ENCODE measurements around the gene MYH11. TPM values are rescaled to one million over a fixed set of nuclear protein-coding genes. Genes with fewer than 3 reads are reported as not detected.

The MYH11 gene
- total RNA-seq, 2 experiments from 2014 or later = not detected

DNA sequence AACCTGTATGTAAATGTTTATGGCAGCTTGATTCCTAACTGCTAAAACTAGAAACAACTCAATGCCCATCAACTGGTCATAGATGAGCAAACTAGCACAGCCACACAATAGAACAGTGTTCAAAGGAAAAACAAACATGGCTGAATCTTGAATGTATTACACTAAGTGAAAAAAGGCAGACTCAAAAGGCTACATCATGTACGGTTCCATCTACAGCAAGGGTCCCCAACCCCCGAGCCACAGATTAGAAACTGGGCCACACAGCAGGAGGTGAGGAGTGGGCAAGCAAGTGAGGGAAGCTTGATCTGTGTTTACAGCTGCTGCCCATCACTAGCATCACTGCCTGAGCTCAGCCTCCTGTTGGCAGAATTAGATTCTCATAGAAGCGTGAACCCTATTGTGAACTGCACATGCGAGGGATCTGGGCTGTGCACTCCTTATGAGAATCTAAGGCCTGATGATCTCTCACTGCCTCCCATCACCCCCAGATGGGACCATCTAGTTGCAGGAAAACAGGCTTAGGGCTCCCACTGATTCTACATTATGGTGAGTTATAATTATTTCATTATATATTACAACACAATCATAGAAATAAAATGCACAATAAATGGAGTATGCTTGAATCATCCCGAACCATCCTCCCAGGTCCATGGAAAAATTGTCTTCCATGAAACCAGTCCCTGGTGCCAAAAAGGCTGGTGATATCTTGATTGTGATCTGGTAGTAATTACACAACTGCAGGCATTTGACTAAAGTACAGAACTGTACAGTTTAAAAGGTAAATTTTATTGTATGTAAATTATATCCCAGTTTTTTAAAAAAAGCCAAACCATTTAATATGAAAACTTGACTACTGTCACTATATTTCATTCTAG lies 23.8 kb upstream of the MYH11 start:
- CTCF ChIA-PET = no interaction called here
- POLR2A ChIA-PET = no interaction called here

- CTCF ChIA-PET = no interaction called here
- POLR2A ChIA-PET = no interaction called here
Measured at GRCh38 chr16:15879255-15879811, 22.5 kb upstream of the MYH11 start.

DNA sequence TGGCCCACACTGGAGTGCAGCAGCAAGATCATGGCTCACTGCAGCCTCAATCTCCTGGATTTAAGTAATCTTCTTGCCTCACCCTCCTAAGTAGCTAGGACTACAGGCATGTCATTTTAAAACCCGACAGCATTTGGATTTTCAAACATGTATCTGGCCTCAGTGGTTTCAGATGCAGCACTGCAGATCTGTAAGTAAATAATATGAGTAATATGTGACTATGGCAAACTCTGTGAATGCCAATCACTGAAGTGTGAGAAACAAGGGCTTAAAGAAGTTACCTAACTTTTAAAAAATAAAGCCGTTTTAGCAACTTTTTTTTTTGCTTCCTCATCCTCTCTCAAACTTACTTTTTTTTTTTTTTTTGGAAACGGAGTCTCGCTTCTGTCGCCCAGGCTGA lies 19.7 kb upstream of the MYH11 start:
- ChIA-PET POLR2A (no interaction called here), CTCF (interaction anchor here (0.7 to 1.0 kb wide), 2 partner anchors 69 to 446 kb away, joined by 3 read pairs; no protein-coding TSS in a partner anchor)

DNA sequence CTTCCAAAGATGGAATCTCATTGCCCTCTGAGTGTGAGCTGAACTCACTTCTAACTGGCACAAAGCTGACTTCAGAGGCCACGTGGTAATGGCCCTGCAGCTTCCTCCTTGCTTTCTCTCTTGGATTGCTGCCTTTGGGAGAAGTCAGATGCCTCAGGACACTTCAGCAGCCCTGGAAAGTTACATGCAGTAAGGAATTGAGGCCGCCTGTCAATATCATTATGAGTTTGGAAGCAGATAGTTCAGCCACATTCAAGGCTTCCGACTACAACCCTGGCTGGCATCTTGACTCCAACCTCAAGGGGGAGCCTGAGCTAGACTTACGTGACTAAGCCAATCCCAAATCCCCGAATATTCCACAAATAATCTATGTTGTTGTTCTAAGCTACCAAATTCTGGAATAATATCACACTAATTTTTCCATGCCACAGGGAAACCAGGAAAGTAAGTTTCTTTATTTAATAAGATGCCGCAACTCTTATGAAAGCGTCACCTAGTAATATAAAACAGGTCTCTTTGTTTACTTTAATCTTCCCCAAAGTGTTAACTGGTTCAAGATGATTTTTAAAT lies 18.0 kb upstream of the MYH11 start:
- POLR2A ChIA-PET = interaction anchor here (1.6 kb wide), 1 partner anchor 13 kb away, joined by 5 read pairs; the partner anchor contains the start of gene CEP20
- CTCF ChIA-PET = interaction anchor here (0.8 to 1.8 kb wide), 4 partner anchors 11 to 253 kb away, joined by 3 to 4 read pairs (median 3); no protein-coding TSS in a partner anchor

DNA sequence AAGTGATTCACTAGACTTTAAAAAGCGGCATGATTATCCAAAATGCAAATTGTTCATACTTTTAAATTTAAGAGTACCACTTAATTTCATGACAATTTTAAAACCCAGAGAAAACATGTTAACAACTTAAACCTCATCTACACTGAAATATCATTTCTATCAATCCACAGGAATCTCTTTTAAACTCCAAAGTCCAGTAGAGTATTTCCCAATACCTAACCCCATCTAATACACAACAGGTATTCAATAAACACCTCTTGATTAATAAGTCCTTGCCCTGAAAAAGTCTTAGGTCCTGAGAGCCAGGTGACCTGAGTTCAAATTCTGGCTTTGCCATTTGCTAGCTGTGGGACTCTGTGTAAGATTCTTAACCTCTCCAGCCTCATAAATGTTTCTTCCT lies 16.9 kb upstream of the MYH11 start:
- CTCF ChIA-PET = interaction anchor here (1.0 to 1.8 kb wide), 2 partner anchors 12 to 254 kb away, joined by 3 to 4 read pairs; no protein-coding TSS in a partner anchor
- POLR2A ChIA-PET = interaction anchor here (1.6 kb wide), 1 partner anchor 15 kb away, joined by 5 read pairs; the partner anchor contains the start of gene CEP20

DNA sequence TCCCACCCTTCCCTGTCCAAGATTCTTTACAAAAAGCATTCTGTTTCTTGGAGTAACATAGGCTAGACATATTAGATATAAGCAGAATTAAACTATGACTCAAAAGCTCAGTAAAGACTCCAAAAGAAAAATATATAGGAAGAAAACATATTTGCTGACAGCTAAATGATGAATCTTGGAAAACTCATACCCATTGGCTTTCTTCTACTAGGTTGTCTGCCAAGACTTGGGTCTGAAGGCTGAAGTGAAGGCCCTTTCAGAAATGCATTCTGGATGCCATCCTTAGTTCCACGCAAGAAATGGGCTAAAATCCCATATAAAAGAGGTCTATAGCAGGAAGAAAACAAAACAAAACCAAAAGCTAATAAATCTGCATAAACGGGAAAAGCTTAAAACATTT lies 16.5 kb upstream of the MYH11 start:
- POLR2A ChIA-PET = interaction anchor here (1.6 kb wide), 1 partner anchor 15 kb away, joined by 5 read pairs; the partner anchor contains the start of gene CEP20
- CTCF ChIA-PET = interaction anchor here (0.9 to 1.8 kb wide), 2 partner anchors 12 to 16 kb away, joined by 3 to 4 read pairs; no protein-coding TSS in a partner anchor

DNA sequence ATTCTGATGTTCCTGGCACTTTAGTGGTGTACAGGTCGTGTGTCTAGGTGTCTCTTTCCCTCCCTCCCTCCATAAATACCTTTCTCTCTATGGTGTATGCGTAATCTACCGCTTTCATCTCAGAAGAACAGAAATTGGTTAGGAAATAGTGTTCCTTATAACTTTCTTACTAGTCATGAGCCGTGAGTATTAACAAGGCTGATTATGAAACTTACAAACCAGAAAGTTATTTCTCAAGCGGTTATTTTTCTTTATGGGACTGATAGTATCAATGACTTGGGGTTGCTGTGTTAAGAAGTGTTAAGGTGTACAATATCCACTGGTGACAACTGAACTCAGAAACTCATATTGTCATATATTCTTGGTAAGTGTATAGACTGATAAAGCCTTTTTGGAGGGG lies 13.2 kb upstream of the MYH11 start:
- ChIA-PET POLR2A (no interaction called here), CTCF (no interaction called here)

DNA sequence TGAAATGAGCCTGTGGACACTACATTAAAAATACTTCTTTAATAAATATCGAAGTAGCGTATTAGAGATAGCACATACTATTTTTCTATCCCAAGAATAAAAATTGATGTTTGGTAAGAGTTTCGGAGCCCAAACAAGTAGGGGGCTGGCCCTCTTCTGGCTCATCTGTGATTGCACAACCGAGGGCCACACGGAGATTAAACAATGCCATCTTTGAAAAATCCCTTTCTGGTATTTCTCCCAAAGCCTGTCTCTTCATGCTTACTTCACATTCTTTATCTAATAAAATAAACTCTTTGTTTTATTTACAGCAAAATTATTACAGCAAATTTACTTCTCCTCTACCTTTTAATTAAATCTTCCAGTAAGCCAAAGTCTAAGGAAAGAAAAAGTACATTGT lies 9.6 kb upstream of the MYH11 start:
- CTCF ChIA-PET = no interaction called here
- POLR2A ChIA-PET = no interaction called here

DNA sequence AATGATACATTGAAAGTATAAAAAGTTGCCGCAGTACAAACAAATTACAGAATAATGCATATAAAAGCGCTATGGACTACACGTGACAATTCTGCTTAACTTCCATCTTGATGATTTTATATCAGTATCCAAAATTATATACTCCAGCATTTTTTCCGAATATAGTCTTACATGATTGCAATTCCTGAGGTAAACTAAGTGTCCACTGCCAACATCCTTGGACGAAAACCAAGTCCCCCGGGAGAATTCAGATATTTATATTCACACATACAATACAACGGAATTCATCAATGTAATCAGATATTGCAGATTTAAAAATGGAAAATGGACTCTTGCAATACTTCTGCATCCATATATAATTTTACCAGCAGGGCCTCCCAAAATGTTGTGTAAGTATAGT lies 8.9 kb upstream of the MYH11 start:
- POLR2A ChIA-PET = interaction anchor here (0.5 kb wide), 1 partner anchor 247 kb away, joined by 3 read pairs; no protein-coding TSS in a partner anchor
- CTCF ChIA-PET = no interaction called here

DNA sequence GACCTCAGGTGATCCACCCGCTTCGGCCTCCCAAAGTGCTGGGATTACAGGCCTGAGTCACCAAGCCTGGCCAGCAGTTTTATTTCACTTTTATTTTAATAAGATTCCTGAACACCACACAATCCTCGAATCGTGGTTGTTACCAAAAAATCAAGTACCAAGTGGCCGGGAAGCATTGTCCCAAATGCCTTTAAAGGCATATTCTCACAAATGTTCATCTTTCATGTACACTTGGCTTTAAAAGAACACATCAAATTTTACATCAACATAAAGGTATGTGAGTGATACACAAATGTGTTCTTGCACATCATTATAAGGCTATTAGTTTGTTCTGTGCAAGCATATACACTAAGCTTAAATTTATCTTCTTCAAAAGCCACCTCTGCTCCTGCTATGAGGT lies 8.1 kb upstream of the MYH11 start:
- CTCF ChIA-PET = no interaction called here

DNA sequence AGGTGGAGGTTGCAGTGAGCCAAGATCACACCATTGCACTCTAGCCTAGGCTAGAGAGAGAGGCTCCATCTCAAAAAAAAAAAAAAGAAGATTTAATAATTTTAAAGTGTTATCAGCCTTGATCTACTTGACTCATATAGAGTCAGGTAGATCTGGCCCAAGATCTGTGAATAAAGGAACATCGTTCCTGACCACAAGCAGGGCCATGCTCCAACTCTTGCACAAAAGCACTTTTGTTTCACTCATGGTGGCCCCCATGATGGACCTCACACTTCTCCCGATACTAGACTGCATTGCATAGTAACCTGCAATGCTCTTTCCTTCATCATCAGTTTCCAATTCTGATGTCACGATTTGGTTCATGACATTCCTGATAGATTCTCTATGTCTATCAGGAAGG lies 5.2 kb upstream of the MYH11 start:
- CTCF ChIA-PET = no interaction called here
- POLR2A ChIA-PET = no interaction called here

More for the DNA sequence above, 8.1 kb upstream of the MYH11 start:
- POLR2A ChIA-PET = no interaction called here

GRCh38 chr16:15858921-15859668 lies 2.3 kb upstream of the MYH11 start:
- POLR2A ChIA-PET = no interaction called here
- CTCF ChIA-PET = interaction anchor here (0.5 kb wide), 1 partner anchor 16 kb away, joined by 3 read pairs; no protein-coding TSS in a partner anchor

DNA sequence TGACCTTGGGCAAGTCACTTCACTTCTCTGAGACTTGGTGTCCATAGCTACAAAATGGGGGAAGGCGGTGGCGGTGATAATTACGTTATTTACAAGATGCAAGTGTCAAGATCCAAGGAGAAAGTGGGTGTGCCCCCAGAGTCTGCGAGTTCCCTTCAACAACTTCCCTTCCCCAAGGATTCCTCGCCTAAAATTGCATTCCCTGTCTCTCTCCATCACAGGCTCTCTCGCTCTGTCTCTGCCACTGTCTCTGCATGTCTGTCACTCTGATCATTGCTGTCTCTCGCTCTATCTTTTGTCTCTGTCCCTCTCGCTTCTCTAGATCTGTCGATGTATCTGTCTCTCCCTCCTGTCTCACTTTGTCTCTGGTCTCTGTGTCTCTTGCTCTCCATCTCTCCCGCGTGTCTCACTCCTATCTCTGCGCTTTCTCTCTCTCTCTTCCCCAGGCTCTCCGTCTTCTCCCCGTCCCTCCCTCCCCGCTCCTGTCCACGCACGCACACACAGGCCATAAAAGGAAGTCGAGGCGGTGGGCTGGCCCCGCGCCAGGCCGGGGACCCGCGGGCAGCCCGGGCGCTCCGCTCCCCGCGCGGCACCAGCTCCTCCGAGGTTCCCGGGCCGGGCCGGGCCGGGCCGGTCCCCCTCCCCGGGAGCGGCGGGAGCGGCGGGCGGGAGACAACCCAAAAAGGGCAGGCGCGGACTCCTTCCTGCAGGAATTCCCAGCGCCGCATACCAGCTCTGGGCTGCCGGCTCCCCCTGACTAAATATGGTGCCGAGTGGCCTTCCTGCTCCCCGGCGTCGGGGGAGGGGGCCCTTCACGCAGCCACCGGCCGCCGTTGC lies 1.1 kb upstream of the MYH11 start:
- CTCF ChIA-PET = interaction anchor here (1.1 kb wide), 1 partner anchor 15 kb away, joined by 3 read pairs; no protein-coding TSS in a partner anchor
- POLR2A ChIA-PET = interaction anchor here (0.6 kb wide), 1 partner anchor 190 kb away, joined by 3 read pairs; no protein-coding TSS in a partner anchor

GRCh38 chr16:15856182-15856581 lies 646 bp downstream of the MYH11 start:
- ChIA-PET CTCF (no interaction called here), POLR2A (interaction anchor here (0.7 kb wide), 1 partner anchor 199 kb away, joined by 4 read pairs; no protein-coding TSS in a partner anchor)

DNA sequence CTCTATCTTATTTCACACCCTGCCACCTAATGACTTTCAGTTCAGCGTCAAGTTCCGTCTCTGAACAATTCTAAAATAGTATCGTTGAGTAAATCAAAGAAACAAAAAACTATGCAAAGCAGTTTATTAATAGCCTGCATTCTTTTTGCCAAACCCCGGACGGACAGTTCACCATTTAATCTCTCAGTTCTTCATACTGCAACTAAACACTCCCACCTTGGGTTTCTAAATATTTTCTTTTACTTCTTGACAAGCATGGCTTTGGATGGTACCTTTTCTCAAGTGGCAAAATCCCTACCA lies 1.2 kb downstream of the MYH11 start:
- CTCF ChIA-PET = no interaction called here
- POLR2A ChIA-PET = no interaction called here

DNA sequence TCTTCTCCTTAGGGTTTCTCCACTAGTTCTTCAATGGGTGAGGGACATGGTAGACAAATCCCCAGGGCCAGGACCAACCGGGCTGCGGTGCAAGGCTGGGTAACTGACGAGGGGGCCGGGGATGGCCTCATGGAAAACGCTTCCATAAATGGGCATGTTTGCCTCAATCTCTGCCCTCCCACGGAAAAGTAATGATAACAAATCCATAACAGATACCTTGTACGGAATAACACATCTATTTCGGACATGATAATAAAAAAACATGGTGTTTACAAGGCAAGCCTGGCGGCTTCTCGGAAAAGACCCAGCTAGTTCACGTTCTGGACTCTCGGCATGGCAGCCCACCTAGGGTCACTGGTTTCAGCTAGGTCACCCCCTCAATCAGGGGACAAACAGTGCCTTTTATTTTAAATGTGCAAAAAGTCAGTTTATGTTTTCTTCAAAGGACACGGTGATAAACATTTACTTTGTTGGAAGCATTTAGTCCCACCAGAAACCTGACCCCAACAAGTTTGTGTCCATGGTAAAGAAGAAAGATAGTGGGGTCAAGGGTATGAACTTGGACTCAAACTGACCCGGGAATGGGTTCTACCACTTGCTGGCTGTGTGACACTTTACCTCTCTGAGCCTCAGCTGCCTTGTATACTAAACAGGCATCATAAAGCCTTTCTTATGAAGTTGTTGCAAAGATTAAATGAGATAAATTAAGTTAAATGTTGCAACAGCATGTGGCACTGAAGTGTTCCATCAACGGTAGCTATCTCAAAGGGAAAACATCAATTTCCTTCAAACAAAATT lies 1.7 kb downstream of the MYH11 start:
- ChIA-PET CTCF (no interaction called here), POLR2A (no interaction called here)

- ChIA-PET CTCF (no interaction called here), POLR2A (no interaction called here)
Measured at GRCh38 chr16:15854061-15854460, 2.8 kb downstream of the MYH11 start.

- ChIA-PET POLR2A (no interaction called here), CTCF (no interaction called here)
Measured at GRCh38 chr16:15853021-15853420, 3.8 kb downstream of the MYH11 start.
